GM19395 (cell line): ENCODE measurements around the gene MAN2B2.
"Not testable (repeated sequence)": the region's sequence is repeated elsewhere in the genome, so short reads cannot be mapped to it uniquely, and the experiment has no call there.

Source experiments
- ATAC-seq: cut with Tn5 transposase; IDR thresholded peaks from one replicate; pipeline ENCODE4 v1.9.1; 2021; ENCODE audit warnings: mild to moderate bottlenecking, moderate library complexity; ENCODE audit not compliant: unreplicated experiment

MAN2B2 gene

GRCh38 chr4:6665320-6665654 is 90.3 kb downstream of the MAN2B2 start:
- no peak for ATAC-seq

- ATAC-seq = no peak
These were observed 93.4 kb downstream of the MAN2B2 start for GRCh38 chr4:6668391-6668790.

GRCh38 chr4:6671648-6672047 is 96.7 kb downstream of the MAN2B2 start:
- ATAC-seq = no peak

GRCh38 chr4:6672131-6672530 is 97.1 kb downstream of the MAN2B2 start:
- ATAC-seq = no peak

- not testable (repeated sequence) for ATAC-seq
These were observed 97.7 kb downstream of the MAN2B2 start for GRCh38 chr4:6672541-6673190.
